Measurements from ENCODE around the gene ECI1. TPM values are rescaled to one million over a fixed set of nuclear protein-coding genes. Genes with fewer than 3 reads are reported as not detected.

ECI1 gene
- total and polyA plus RNA-seq, 2 of the 4 experiments (the other 2 are of a cell fraction): 20.3 to 30.1 TPM

GRCh38 chr16:2205104-2205966 is 46.1 kb downstream of the ECI1 start, which contains the start of gene MLST8:
MLST8 (plus strand) TSS chr16:2205454; CDS start chr16:2206086, 632 bp downstream.
- Histone ChIP-seq H3K9me1 (ENCODE audit: insufficient read depth, low read length) (peaks cover 6% of the 10 kb centered on the region; the same call in 1 of the 2 replicates), H2BK20ac (ENCODE audit: low read depth, low read length) (peak within 1 kb of the TSS; percentile 73; the same call in 1 of the 2 replicates), H3K9ac (ENCODE audit: low read depth, low read length) (peak within 1 kb of the TSS; percentile 97), H3K56ac (ENCODE audit: extremely low read depth, insufficient read depth, low read length) (peak within 1 kb of the TSS; percentile 94), H2BK5ac (ENCODE audit: low read depth, low read length, poor library complexity, severe bottlenecking) (peak within 1 kb of the TSS; percentile 99), H2AK9ac (replicated peaks; ENCODE audit: low read depth, low read length, poor library complexity) (peak within 1 kb of the TSS; percentile 100), H2BK120ac (ENCODE audit: low read depth, low read length) (peak within 1 kb of the TSS; percentile 93), H4K8ac (ENCODE audit: low read depth in 2 of 2, low read length in 2 of 2) (peak within 1 kb of the TSS; percentile 91 to 100), H3K4me3 (ENCODE audit: insufficient read depth, low read depth, low read length) (peak within 1 kb of the TSS; percentile 92), H4K91ac (ENCODE audit: insufficient read depth, low read depth, low read length) (peak within 1 kb of the TSS; percentile 99), H3K9me3 (ENCODE audit: control insufficient read depth, insufficient read depth, low read length) (no peaks in the 10 kb centered on the region), H3K36me3 (ENCODE audit: control insufficient read depth, insufficient read depth, low read length) (peaks cover 25% of the 10 kb centered on the region; the same call in 1 of the 2 replicates), H2AFZ (replicated peaks; ENCODE audit: low read length, poor library complexity) (peak within 1 kb of the TSS; percentile 100), H2BK15ac (ENCODE audit: low read depth, low read length) (peak within 1 kb of the TSS; percentile 74; the same call in 1 of the 3 replicates), H3K27me3 (ENCODE audit: control insufficient read depth, insufficient read depth, low read length) (peaks cover 6% of the 10 kb centered on the region), H4K5ac (ENCODE audit: low read depth, low read length) (peak within 1 kb of the TSS; percentile 97), H4K20me1 (ENCODE audit: insufficient read depth, low read length) (peaks cover 5% of the 10 kb centered on the region; the same call in 1 of the 2 replicates), H3K14ac (replicated peaks; ENCODE audit: low read depth, low read length) (peak within 1 kb of the TSS; percentile 99), H3K4ac (ENCODE audit: low read depth, low read length) (peak within 1 kb of the TSS; percentile 99), H2AK5ac (ENCODE audit: low read depth, low read length) (peak within 1 kb of the TSS; percentile 98), H3K4me2 (ENCODE audit: low read depth, low read length) (peak within 1 kb of the TSS; percentile 91), H3K18ac (ENCODE audit: low read depth, low read length) (peak within 1 kb of the TSS; percentile 91), H3K4me1 (ENCODE audit: control insufficient read depth, insufficient read depth, low read length) (peaks cover 7% of the 10 kb centered on the region), H3K23ac (ENCODE audit: low read depth, low read length) (peak within 1 kb of the TSS; percentile 95), H3K79me1 (ENCODE audit: low read depth in 1 of 2, low read length in 2 of 2) (peaks cover 13 to 24% of the 10 kb centered on the region in 2 experiments), H3K27ac (ENCODE audit: insufficient read depth, low read length) (peak within 1 kb of the TSS; percentile 99)
- ATAC-seq (ENCODE audit: low read depth): peak; percentile 96
- 1% methylated on average over 48 of the region's 93 CpGs; no CpG with 5 or more reads in 1 of the 2 experiments for WGBS, 2 experiments (ENCODE audit: extremely low coverage in 2 of 2, insufficient read length in 1 of 2)
- ChIA-PET CTCF (interaction anchor here (0.6 kb wide), 1 partner anchor 183 kb away, joined by 3 read pairs; no protein-coding TSS in a partner anchor), POLR2A (ENCODE audit: unreplicated experiment) (no interaction called here)
- intact Hi-C loops (cut with micrococcal nuclease): no loop called here
- dilution Hi-C loops (cut with HindIII; ENCODE audit: low sequenced_read_pairs, unreplicated experiment): no loop called here
- no TSS peak for BruUV-seq (replicated peaks)
- in situ Hi-C loops (cut with MboI; ENCODE audit: low sequenced_read_pairs): no loop called here
- peak; percentile 80 for DNase-seq
- TF ChIP-seq RFX5 (IDR thresholded peaks at IDR 0.05; ENCODE audit: low read depth, low read length) (no peak), FOS (IDR thresholded peaks at IDR 0.05; ENCODE audit: low read depth, low read length) (no peak), MAZ (IDR thresholded peaks at IDR 0.05; ENCODE audit: borderline replicate concordance, low read depth, low read length) (peak; percentile 70; the same call in 1 of the 2 replicates), POLR2A (IDR thresholded peaks at IDR 0.05; ENCODE audit: low read depth, low read length) (peak; percentile 84; the same call in 1 of the 2 replicates), RAD21 (IDR thresholded peaks at IDR 0.05; ENCODE audit: low read length) (no peak), RCOR1 (IDR thresholded peaks at IDR 0.05; ENCODE audit: insufficient replicate concordance, low read length) (no peak), ELK1 (IDR thresholded peaks at IDR 0.05; ENCODE audit: borderline replicate concordance, low read depth, low read length) (no peak), SMC3 (IDR thresholded peaks at IDR 0.05; ENCODE audit: low read depth, low read length) (no peak), NFE2L2 (IDR thresholded peaks at IDR 0.05; ENCODE audit: low read depth, low read length) (no peak), CEBPB (IDR thresholded peaks at IDR 0.05; ENCODE audit: low read depth, low read length) (no peak), CTCF (conservative IDR thresholded peaks at IDR 0.05; ENCODE audit: low read depth, low read length) (0 out of 2 replicates have a peak, but pooled peaks have one; percentile 14), BHLHE40 (IDR thresholded peaks at IDR 0.05; ENCODE audit: low read depth, low read length) (peak; percentile 96)
- TF ChIP-seq, protein P1, sequence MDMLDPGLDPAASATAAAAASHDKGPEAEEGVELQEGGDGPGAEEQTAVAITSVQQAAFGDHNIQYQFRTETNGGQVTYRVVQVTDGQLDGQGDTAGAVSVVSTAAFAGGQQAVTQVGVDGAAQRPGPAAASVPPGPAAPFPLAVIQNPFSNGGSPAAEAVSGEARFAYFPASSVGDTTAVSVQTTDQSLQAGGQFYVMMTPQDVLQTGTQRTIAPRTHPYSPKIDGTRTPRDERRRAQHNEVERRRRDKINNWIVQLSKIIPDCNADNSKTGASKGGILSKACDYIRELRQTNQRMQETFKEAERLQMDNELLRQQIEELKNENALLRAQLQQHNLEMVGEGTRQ (IDR thresholded peaks at IDR 0.05; ENCODE audit: low read depth, low read length): peak; percentile 63

Data from IMR-90 (cell line).